Stimulated activated naive CD4-positive, alpha-beta T cell treated with Interleukin-2 at 50 U/mL for 16 hours (primary cell): ENCODE measurements around the gene CLEC4E.
"Not testable (repeated sequence)": the region's sequence is repeated elsewhere in the genome, so short reads cannot be mapped to it uniquely, and the experiment has no call there.

ENCODE experiments used
- DNase-seq: peaks from one replicate; lab custom pipeline; 2025; lab: John Stamatoyannopoulos, UW

Gene CLEC4E

DNA sequence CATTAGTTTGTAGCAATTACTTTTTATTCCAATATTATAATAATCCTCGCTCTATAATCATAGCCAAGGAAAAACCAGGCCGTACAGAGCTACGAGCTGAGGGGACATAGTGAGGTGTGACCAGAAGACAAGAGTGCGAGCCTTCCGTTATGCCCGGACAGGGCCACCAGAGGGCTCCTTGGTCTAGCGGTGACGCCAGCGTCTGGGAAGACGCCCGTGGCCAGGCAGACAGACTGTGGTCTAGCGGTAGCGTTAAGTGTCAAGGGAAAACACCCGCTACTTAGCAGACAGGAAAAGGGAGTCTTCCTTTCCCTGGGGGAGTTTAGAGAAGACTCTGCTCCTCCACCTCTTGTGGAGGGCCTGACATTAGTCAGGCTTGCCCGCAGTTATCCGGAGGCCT is 2.9 kb downstream of the CLEC4E start:
- not testable (repeated sequence) for DNase-seq

DNA sequence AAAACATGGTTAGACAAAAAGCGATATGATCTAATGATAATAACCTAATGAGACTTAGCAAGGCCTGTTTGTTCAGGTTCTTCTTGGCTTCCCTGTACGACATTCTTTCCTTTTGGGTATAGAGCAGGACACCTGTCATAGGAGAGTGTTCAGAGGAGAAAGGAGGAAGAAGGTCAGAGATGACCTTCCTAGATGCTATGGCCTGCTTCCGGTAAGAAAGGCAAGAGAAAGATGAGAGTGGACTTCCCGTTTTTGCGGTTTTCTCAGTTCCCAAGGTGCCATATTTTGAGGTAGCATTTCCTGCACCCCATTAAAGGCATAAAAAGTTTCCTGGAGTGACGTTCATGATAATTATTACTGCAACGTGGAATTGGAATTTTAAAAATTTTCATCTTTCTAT is 8.7 kb downstream of the CLEC4E start:
- DNase-seq, result no peak

DNA sequence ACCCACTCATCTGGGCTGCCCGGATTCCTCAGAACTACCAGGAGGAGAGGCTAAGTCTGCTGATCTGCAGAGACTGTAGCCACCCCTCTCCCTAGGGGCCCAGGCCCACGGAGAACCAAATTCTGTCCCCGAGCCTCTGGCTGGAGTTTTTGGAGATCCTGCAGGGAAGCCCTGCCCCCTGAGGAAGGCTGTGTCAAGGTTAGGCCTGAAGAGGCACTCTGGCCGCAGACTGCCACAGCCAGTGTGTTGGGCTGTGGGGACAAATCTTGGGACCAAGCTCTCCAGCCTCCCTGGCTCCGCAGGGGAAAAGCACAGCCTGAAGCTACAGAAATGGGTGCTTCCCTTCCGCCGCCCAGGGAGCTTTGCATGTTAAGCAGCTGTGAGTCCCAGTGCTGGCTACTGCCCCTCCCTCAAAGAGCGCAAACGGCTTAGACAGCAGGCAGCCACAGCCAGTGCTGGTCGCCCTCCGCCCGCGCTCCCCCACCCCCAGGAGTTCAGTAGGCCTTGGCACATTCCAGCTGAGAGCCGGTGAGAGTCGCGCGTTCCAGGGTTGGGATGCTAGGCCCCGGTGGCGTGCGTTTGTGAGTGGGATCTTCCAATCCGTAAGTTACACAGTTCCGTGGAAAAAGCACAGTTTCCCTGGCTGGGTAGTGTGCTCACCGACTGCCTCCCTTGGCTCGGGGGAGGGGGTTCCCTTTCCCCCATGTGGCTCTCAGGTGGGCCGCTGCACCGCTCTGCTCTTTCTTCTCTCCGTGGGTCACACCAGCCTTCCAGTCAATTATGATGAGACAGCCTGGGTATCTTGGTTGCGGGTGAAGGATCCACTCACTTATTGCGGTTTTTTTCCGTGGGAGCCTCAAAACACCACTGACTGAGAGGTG is 13.2 kb downstream of the CLEC4E start:
- no peak for DNase-seq

DNA sequence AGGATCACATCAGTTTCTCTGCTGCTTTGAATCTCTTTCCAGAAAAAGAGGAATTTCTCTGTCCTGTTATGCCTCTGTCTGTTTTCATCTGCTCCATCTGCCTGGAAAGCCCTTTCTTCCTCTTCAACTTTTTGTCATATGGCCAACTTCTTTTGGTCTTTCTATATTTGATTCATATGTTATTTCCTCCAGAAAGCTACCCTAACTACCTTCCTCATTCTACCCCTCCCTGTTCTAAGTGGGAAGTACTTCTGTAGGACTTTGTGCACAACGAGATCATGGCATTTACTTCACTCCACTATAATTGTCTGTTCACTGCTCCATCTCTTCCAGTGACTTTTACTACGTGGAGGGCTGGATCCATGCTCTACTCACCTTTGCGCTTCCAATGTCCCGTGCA is 21.5 kb downstream of the CLEC4E start:
- no peak for DNase-seq

DNA sequence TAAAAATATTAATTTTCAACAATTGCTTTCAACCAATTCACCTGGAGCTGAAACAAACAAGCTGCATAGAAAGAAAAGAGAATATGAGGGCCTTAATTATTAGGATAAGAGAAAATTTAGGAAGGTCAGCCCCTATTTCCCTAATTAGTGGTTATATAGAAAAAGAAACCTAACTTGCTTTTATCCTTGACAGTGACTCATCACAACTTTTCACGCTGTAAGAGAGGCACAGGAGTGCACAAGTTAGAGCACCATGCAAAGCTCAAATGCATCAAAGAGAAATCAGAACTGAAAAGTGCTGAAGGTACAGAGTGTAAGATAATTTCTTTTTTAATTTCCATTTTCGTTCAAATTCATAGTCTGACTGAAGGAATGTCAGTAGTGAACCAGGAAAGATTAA is 22.7 kb downstream of the CLEC4E start:
- no peak for DNase-seq

DNA sequence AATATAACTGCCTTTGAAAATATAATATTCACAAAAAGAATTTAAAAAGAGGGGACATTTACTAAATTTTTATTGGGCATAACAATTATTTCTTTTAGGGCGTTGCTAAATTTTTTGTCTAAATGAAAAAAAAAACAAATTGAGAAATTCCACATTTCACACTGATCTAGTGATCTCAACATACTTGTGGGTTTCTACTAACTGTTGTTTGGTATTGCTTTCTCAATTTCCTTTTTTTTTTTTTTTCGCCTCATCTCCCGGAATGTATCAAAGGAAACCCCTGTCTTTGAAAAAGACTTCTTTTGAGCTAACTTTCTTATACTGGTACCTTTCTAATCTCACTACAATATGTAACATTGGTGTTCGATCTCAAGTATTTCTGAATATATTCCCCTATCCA is 27.4 kb downstream of the CLEC4E start, which contains the start of gene CLEC4D:
Gene CLEC4D (plus strand): TSS at position 248 of the 400 bp plus-strand sequence. CDS start 230 bp downstream, outside the sequence.
- no peak for DNase-seq

DNA sequence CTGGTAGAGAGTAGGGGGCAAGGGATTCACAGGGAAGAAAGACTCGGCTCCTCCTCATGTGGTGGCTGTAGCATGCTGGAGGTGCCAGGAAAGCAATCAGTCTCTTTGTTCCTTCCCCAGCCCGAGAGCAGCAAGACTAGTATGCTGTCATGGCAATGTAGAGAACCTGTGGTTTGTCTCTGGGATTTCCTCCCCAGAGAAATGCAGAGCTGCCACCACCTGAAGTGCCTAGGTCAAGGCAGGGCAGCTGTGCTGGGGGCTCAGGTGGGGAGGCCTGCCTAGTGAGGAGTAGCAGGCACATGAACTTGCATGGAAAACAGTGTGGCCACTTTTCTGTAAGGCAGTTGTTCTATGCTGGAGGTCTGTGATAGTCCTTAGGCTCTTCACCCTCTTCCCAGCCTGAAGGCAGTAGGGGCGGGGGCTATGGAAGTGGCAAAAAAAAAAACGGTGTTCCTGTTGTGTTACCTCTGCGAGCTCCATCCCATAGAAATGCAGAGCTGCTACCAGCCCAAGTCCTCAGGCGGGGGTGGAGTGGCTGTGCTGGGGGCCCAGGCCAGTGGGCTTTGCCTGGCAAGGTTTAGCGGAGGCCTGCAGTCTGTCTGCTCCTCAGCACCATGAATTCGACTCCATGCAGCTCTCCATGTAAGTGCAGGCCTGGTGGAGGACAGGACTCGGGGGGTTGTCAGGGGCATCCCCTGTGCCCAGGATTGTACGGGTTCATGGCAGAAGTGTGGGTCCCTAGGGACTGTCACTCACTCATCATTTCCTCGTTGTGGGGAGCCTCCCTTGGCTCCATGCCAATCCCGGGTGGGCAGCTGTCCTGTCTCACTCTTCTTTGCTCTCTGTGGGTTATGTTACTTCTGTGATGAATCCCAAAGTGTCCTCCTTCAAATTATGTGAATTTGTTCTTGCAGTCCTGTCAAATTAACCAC is 31.5 kb downstream of the CLEC4E start:
- DNase-seq, result no peak

DNA sequence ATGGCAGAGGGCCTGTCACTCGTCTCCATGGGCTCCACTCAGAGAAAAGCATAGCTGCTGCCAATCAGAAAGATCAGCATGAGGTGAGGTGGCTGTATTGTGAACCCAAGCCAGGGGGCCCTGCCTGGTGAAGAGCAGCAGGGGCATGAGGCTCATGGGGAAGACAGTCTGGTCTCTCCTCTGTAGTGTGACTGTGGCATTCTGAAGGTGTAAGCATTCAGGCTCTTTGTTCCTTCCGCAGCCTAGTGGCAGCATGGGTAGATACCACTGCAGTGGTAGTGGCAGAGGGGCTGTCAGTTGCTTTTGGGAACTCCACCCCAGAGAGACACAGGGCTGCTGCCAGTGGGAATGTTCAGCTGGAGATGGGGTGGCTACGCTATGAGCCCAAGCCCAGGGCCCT is 32.5 kb downstream of the CLEC4E start:
- DNase-seq, result no peak

DNA sequence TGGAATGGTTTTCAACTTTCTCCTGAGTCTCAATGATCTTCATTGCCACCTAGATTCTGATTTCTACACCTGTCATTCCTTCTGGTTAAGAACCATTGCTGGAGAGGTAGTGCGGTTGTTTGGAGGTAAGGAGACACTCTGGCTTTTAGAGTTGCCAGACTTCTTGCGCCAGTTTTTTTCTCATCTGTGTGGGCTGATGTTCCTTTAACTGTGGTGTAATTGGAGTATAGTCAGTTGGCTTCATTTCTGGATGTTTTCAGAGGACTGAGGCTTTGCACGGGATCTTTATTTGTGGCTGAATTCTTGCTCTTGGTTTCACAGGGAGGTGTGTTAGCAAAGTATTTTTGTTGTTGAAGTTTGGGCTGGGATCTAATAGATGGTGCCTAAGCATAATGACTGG is 33.1 kb downstream of the CLEC4E start:
- DNase-seq, result no peak

DNA sequence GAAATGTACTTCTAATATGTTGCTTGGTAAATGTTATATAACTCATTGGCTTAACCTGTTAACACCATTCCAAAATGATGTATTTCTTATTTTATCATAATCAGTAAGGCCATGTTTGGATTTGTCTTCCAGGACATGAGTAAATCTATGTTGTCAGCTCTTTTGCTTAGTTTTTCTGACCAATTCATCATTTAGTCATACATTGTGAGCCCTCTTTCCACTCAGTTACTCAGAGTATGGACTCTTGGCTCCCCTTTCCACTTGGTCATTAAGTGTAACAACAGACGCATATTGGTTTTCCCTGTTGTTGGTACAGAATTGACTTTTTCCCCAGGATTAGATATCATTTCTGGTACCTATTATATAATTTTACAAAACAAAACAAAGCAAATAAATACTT is 36.4 kb downstream of the CLEC4E start:
- no peak for DNase-seq

DNA sequence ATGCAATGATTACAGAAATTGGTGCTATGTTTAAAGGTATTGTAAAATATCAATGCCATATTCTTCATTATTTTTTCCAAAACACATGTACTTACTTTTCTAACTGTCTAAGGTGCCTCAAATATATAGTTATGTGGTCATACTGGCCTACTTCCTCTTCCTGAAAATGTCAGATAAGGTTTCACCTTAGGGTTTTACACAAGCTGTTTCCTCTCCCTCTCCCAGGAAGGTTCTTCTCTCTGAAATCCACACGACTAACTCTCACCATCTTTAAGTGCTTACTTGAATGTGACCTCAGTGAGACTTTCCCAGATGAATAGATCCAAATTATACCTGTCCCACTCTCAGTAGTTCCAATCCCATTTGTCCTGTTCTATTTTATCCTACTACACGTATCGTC is 39.0 kb downstream of the CLEC4E start:
- DNase-seq, result no peak

DNA sequence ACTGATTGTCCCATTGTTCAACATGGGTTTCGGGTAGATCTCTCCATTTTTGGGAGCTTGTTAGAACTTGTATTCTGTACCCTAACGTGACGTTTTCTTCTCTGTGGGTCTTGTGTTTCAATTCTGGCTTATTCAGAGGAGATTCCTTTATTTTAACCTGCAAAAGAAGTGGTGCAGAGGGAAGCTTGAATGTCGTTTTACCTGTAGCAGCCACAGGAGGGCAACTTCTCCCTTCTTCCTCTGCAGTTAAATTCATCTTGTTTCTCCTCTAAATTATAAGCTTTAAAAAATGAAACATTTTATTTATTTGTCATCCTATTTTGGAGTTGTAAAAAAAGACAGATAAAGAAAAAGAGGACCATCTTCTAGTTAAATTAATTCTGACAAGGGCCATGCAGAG is 41.1 kb downstream of the CLEC4E start:
- no peak for DNase-seq

DNA sequence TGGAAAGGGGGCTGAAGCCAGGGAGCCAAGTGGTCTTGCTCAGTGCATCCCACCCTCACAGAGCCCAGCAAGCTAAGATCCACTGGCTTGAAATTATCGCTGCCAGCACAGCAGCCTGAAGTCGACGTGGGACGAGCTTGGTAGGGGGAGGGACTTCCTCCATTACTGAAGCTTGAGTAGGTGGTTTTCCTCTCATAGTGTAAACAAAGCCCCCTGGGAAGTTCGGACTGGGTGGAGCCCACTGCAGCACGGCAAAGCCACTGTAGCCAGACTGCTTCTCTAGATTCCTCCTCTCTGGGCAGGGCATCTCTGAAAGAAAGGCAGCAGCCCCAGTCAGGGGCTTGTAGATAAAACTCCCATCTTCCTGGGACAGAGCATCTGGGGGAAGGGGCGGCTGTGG is 44.6 kb downstream of the CLEC4E start:
- not testable (repeated sequence) for DNase-seq

DNA sequence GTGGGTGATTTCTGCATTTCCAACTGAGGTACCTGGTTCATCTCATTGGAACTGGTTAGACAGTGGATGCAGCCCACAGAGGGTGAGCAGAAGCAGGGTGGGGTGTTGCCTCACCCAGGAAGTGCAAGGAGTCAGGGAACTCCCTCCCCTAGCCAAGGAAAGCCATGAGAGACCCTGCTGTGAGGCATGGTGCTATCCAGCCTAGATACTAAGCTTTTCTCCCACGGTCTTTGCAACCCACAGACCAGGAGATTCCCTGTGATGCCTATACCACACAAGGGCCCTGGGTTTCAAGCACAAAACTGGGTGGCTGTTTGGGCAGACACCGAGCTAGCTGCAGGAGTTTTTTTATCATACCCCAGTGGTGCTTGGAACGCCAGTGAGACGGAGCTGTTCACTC is 45.0 kb downstream of the CLEC4E start:
- not testable (repeated sequence) for DNase-seq

DNA sequence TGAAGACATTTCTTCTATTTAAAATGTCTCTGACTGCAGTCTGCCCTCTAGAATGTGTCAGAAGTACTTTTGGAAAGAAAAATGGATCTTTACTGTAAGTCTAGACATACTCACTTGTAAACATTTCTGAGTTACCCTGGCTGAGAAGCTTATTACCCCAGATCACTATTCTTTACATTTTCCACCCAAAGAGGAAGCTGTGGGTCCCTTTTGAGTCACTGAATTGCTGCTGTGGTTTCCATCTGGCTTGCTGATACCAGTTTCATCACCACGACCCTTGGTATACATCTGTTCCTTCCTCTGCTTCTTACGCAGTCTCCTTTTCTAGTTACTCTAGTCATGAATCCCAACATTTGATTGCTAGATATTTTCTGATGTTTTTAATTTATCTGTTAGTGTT is 47.6 kb downstream of the CLEC4E start:
- peak; percentile 15 for DNase-seq

DNA sequence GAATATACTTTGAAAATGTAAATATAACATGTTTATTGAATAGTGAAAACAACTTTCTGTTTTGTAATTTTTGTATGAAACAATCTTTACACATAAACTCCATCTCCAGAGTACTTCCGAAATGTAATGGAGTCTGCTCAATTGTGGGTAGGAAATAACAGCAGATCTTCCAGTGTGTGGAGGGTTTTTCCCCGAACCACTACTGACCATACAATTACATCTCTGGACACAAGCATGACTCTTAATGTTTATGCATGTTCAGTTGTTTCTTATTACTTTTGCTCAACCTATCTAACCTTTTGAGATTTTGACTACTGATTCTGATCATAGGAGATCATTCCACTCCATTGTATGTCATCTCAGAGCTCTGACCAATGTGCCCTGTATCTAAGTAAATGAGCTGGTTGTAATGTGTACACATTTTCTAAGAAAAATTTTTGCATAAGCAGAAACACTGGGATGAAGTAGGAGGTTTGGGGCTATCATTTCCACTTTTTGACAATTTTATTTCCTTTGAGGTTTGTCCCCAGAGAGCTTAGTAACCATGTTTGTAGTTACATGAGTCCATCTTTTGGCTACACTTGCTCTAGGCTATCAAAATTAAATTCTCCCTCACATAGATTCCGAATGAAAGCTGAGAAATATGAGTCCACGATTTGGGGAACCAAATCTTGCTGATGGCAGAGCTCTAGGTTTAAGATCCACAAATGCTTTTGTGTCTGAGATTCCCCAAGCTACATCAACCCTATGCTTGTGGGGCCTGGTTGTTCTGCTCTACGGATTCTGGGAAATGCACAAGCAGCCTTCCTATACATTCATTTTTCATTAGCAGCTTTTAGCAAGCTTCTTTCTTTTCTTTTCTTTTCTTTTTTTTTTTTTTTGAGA is 48.8 kb downstream of the CLEC4E start:
- no peak for DNase-seq
